ENCODE data around the gene EPN2. TPM values are rescaled to one million over a fixed set of nuclear protein-coding genes. Genes with fewer than 3 reads are reported as not detected.

The EPN2 gene
- total and polyA plus RNA-seq, 4 donors: 5.6 to 23.8 (median 12.2) TPM

GRCh38 chr17:19347323-19348080 lies 110.3 kb downstream of the EPN2 start:
- DNase-seq (ENCODE audit: low spot score): no peak

GRCh38 chr17:19348081-19348650 lies 111.0 kb downstream of the EPN2 start:
- Histone ChIP-seq H3K4me3 (ENCODE audit: low read depth in 1 of 3, low read length in 3 of 3) (no peak overlapping the region), H3K9me3 (ENCODE audit: control insufficient read depth in 4 of 4, low read length in 3 of 4) (no peaks in the 10 kb centered on the region), H3K27ac (ENCODE audit: low read depth in 1 of 2, low read length in 2 of 2) (no peak overlapping the region), H3K27me3 (ENCODE audit: control insufficient read depth in 4 of 4, insufficient read depth in 4 of 4, low read length in 3 of 4) (no peaks in the 10 kb centered on the region), H3K36me3 (ENCODE audit: control insufficient read depth in 4 of 4, insufficient read depth in 3 of 4, low read depth in 1 of 4, low read length in 3 of 4) (no peaks in the 10 kb centered on the region), H3K4me1 (ENCODE audit: control insufficient read depth in 4 of 4, insufficient read depth in 4 of 4, low read length in 3 of 4) (peaks cover 30 to 51% (median 42%) of the 10 kb centered on the region in 4 donors), H3K9ac (ENCODE audit: low read depth in 1 of 2, low read length in 2 of 2) (no peak overlapping the region)
- TF ChIP-seq GABPA (IDR thresholded peaks at IDR 0.05 in 1 of 2, conservative IDR thresholded peaks at IDR 0.05 in 1 of 2) (no peak), JUND (IDR thresholded peaks at IDR 0.05) (no peak), CTCF (IDR thresholded peaks at IDR 0.05; ENCODE audit: low read depth, low read length, missing input control) (no peak), ZBTB33 (IDR thresholded peaks at IDR 0.05) (no peak), NR2F2 (IDR thresholded peaks at IDR 0.05) (no peak), RAD21 (IDR thresholded peaks at IDR 0.05) (no peak), SP1 (IDR thresholded peaks at IDR 0.05) (no peak), TAF1 (conservative IDR thresholded peaks at IDR 0.05) (no peak), EGR1 (IDR thresholded peaks at IDR 0.05; ENCODE audit: low read depth in 2 of 2) (no peak), HNF4A (conservative IDR thresholded peaks at IDR 0.05) (no peak), YY1 (IDR thresholded peaks at IDR 0.05) (no peak), ATF3 (IDR thresholded peaks at IDR 0.05) (no peak), REST (IDR thresholded peaks at IDR 0.05) (no peak), FOXA1 (IDR thresholded peaks at IDR 0.05) (no peak), MAX (IDR thresholded peaks at IDR 0.05) (no peak), HNF4G (IDR thresholded peaks at IDR 0.05) (no peak), FOXA2 (IDR thresholded peaks at IDR 0.05) (no peak), RXRA (IDR thresholded peaks at IDR 0.05) (no peak)
- WGBS: 78% methylated on average over 9 of the region's 9 CpGs
- DNase-seq (ENCODE audit: low spot score): no peak

More at GRCh38 chr17:19347323-19348080, 110.3 kb downstream of the EPN2 start:
- peak in 1 of 2 donors; percentile 6 for TF ChIP-seq HNF4A (conservative IDR thresholded peaks at IDR 0.05)
- no peak for TF ChIP-seq CTCF (IDR thresholded peaks at IDR 0.05; ENCODE audit: low read depth, low read length, missing input control)
- Histone ChIP-seq H3K4me1 (ENCODE audit: control insufficient read depth in 4 of 4, insufficient read depth in 4 of 4, low read length in 3 of 4) (peaks cover 30 to 57% (median 45%) of the 10 kb centered on the region in 4 donors), H3K27ac (ENCODE audit: low read depth in 1 of 2, low read length in 2 of 2) (peak overlapping the region in 1 of 2 donors; percentile 68), H3K4me3 (ENCODE audit: low read depth in 1 of 3, low read length in 3 of 3) (no peak overlapping the region), H3K9me3 (ENCODE audit: control insufficient read depth in 4 of 4, low read length in 3 of 4) (no peaks in the 10 kb centered on the region), H3K9ac (ENCODE audit: low read depth in 1 of 2, low read length in 2 of 2) (no peak overlapping the region), H3K27me3 (ENCODE audit: control insufficient read depth in 4 of 4, insufficient read depth in 4 of 4, low read length in 3 of 4) (no peaks in the 10 kb centered on the region), H3K36me3 (ENCODE audit: control insufficient read depth in 4 of 4, insufficient read depth in 3 of 4, low read depth in 1 of 4, low read length in 3 of 4) (no peaks in the 10 kb centered on the region)
- 86% methylated on average over 13 of the region's 13 CpGs for WGBS

Data from liver (tissue), 9 donors.